ENCODE measurements around the gene ANKRD39. TPM values are rescaled to one million over a fixed set of nuclear protein-coding genes. Genes with fewer than 3 reads are reported as not detected.

ANKRD39 gene
- total and polyA plus RNA-seq, 9 of the 15 experiments (the other 6 are each of a cell fraction or from before 2014, with no cell fraction given) = 8.2 to 33.1 (median 23.8) TPM

GRCh38 chr2:96816127-96816835 lies 41.5 kb downstream of the ANKRD39 start, which contains the start of gene CNNM3 (continued):
- TF ChIP-seq, protein P1, sequence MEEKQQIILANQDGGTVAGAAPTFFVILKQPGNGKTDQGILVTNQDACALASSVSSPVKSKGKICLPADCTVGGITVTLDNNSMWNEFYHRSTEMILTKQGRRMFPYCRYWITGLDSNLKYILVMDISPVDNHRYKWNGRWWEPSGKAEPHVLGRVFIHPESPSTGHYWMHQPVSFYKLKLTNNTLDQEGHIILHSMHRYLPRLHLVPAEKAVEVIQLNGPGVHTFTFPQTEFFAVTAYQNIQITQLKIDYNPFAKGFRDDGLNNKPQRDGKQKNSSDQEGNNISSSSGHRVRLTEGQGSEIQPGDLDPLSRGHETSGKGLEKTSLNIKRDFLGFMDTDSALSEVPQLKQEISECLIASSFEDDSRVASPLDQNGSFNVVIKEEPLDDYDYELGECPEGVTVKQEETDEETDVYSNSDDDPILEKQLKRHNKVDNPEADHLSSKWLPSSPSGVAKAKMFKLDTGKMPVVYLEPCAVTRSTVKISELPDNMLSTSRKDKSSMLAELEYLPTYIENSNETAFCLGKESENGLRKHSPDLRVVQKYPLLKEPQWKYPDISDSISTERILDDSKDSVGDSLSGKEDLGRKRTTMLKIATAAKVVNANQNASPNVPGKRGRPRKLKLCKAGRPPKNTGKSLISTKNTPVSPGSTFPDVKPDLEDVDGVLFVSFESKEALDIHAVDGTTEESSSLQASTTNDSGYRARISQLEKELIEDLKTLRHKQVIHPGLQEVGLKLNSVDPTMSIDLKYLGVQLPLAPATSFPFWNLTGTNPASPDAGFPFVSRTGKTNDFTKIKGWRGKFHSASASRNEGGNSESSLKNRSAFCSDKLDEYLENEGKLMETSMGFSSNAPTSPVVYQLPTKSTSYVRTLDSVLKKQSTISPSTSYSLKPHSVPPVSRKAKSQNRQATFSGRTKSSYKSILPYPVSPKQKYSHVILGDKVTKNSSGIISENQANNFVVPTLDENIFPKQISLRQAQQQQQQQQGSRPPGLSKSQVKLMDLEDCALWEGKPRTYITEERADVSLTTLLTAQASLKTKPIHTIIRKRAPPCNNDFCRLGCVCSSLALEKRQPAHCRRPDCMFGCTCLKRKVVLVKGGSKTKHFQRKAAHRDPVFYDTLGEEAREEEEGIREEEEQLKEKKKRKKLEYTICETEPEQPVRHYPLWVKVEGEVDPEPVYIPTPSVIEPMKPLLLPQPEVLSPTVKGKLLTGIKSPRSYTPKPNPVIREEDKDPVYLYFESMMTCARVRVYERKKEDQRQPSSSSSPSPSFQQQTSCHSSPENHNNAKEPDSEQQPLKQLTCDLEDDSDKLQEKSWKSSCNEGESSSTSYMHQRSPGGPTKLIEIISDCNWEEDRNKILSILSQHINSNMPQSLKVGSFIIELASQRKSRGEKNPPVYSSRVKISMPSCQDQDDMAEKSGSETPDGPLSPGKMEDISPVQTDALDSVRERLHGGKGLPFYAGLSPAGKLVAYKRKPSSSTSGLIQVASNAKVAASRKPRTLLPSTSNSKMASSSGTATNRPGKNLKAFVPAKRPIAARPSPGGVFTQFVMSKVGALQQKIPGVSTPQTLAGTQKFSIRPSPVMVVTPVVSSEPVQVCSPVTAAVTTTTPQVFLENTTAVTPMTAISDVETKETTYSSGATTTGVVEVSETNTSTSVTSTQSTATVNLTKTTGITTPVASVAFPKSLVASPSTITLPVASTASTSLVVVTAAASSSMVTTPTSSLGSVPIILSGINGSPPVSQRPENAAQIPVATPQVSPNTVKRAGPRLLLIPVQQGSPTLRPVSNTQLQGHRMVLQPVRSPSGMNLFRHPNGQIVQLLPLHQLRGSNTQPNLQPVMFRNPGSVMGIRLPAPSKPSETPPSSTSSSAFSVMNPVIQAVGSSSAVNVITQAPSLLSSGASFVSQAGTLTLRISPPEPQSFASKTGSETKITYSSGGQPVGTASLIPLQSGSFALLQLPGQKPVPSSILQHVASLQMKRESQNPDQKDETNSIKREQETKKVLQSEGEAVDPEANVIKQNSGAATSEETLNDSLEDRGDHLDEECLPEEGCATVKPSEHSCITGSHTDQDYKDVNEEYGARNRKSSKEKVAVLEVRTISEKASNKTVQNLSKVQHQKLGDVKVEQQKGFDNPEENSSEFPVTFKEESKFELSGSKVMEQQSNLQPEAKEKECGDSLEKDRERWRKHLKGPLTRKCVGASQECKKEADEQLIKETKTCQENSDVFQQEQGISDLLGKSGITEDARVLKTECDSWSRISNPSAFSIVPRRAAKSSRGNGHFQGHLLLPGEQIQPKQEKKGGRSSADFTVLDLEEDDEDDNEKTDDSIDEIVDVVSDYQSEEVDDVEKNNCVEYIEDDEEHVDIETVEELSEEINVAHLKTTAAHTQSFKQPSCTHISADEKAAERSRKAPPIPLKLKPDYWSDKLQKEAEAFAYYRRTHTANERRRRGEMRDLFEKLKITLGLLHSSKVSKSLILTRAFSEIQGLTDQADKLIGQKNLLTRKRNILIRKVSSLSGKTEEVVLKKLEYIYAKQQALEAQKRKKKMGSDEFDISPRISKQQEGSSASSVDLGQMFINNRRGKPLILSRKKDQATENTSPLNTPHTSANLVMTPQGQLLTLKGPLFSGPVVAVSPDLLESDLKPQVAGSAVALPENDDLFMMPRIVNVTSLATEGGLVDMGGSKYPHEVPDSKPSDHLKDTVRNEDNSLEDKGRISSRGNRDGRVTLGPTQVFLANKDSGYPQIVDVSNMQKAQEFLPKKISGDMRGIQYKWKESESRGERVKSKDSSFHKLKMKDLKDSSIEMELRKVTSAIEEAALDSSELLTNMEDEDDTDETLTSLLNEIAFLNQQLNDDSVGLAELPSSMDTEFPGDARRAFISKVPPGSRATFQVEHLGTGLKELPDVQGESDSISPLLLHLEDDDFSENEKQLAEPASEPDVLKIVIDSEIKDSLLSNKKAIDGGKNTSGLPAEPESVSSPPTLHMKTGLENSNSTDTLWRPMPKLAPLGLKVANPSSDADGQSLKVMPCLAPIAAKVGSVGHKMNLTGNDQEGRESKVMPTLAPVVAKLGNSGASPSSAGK (IDR thresholded peaks at IDR 0.05) = no peak
- TF ChIP-seq GABPB1 (CRISPR knock-in tag; IDR thresholded peaks at IDR 0.05) (no peak), NELFE (IDR thresholded peaks at IDR 0.05; ENCODE audit: insufficient read depth, insufficient read length) (no peak), ZBTB34 (CRISPR knock-in tag; IDR thresholded peaks at IDR 0.05) (no peak), RBBP5 (IDR thresholded peaks at IDR 0.05; ENCODE audit: borderline replicate concordance, insufficient read depth, low read length, poor library complexity, severe bottlenecking) (no peak), MTF1 (CRISPR knock-in tag; IDR thresholded peaks at IDR 0.05; ENCODE audit: borderline replicate concordance) (no peak), ZNF639 (CRISPR knock-in tag; conservative IDR thresholded peaks at IDR 0.05 in 1 of 2, IDR thresholded peaks at IDR 0.05 in 1 of 2) (no peak), ELK3 (CRISPR knock-in tag; IDR thresholded peaks at IDR 0.05) (no peak), RBM22 (IDR thresholded peaks at IDR 0.05; ENCODE audit: low read depth, low read length, poor library complexity, severe bottlenecking) (peak; percentile 57), ZNF232 (CRISPR knock-in tag; IDR thresholded peaks at IDR 0.05) (no peak), CHD2 (IDR thresholded peaks at IDR 0.05; ENCODE audit: low read depth, low read length) (peak; percentile 68)

All from K562 (cell line).